Fibroblast of lung (primary cell): Measurements from ENCODE around the gene SRPK1. TPM values are rescaled to one million over a fixed set of nuclear protein-coding genes. Genes with fewer than 3 reads are reported as not detected.

ENCODE experiments used
- DNase-seq, 2 donors: peaks; one replicate each; pipeline versions ENCODE4 v3.0.0 to v3.0.0-alpha.2; 2010; ENCODE audit warnings: low read depth in 2 of 2
- H2AFZ ChIP-seq: 2 replicates; pipeline ENCODE4 v1.5.1; 2012; ENCODE audit warnings: low read length, control low read depth, inconsistent platforms
- H3K27ac ChIP-seq: 2 replicates; pipeline ENCODE4 v1.5.1; 2011; ENCODE audit warnings: low read length, control low read depth; ENCODE audit not compliant: insufficient read depth
- H3K27me3 ChIP-seq: 2 replicates; pipeline ENCODE4 v1.5.1; 2011; ENCODE audit warnings: mild to moderate bottlenecking, low read length; ENCODE audit not compliant: control insufficient read depth, insufficient read depth
- H3K36me3 ChIP-seq: 2 replicates; pipeline ENCODE4 v1.5.1; 2011; ENCODE audit warnings: low read length; ENCODE audit not compliant: control insufficient read depth, insufficient read depth
- H3K4me1 ChIP-seq: 2 replicates; pipeline ENCODE4 v1.5.1; 2011; ENCODE audit warnings: low read length; ENCODE audit not compliant: control insufficient read depth, insufficient read depth; ENCODE audit errors: extremely low read depth
- H3K4me2 ChIP-seq: 2 replicates; pipeline ENCODE4 v1.5.1; 2011; ENCODE audit warnings: low read length, control low read depth; ENCODE audit not compliant: insufficient read depth; ENCODE audit errors: extremely low read depth
- H3K4me3 ChIP-seq, 4 experiments: fragments of 200-600 bp in 1 of 4; sonication (generic) in 1 of 4; replicated peaks in 1 of 4; 2 replicates each; pipeline ENCODE4 v1.5.1; 2011 to 2016; ENCODE audit warnings: low read length in 4 of 4, low read depth in 3 of 4, mild to moderate bottlenecking in 3 of 4, control low read depth in 2 of 4, inconsistent platforms in 1 of 4, mixed read lengths in 1 of 4; ENCODE audit not compliant: insufficient read depth in 1 of 4; ENCODE audit errors: control extremely low read depth in 1 of 4
- H3K79me2 ChIP-seq: 2 replicates; pipeline ENCODE4 v1.5.1; 2012; ENCODE audit warnings: mild to moderate bottlenecking, low read length, inconsistent platforms; ENCODE audit not compliant: control insufficient read depth, insufficient read depth
- H3K9ac ChIP-seq: 2 replicates; pipeline ENCODE4 v1.5.1; 2011; ENCODE audit warnings: mild to moderate bottlenecking, low read length, control low read depth; ENCODE audit not compliant: insufficient read depth
- H3K9me3 ChIP-seq: 2 replicates; pipeline ENCODE4 v1.5.1; 2012; ENCODE audit warnings: low read depth, low read length; ENCODE audit not compliant: control insufficient read depth, insufficient read depth
- H4K20me1 ChIP-seq: 2 replicates; pipeline ENCODE4 v1.5.1; 2011; ENCODE audit warnings: low read length; ENCODE audit not compliant: control insufficient read depth, insufficient read depth; ENCODE audit errors: extremely low read depth
- EZH2 ChIP-seq: IDR thresholded peaks from 2 replicates; pipeline ENCODE4 v1.5.1; 2012; ENCODE audit warnings: low read length, control low read depth, mild to moderate bottlenecking; ENCODE audit errors: missing control alignments
- polyA plus RNA-seq, 2 donors: library from polyadenylated mRNA; depleted of rRNA in 1 of 2; stranded (reverse) in 1 of 2; unstranded in 1 of 2; fragments of >200 nt; gene quantifications; 2 replicates each; pipeline ENCODE4 v1.2.1, GENCODE V29; 2011 to 2012; ENCODE audit warnings: missing spikeins in 1 of 2
- total RNA-seq: library from RNA; depleted of rRNA; stranded (reverse); fragments of >200 nt; gene quantifications from 2 replicates; pipeline ENCODE4 v1.2.1, GENCODE V29; 2014
- TF ChIP-seq, protein P1 (sequence below), 2 donors: IDR thresholded peaks in 1 of 2; conservative IDR thresholded peaks in 1 of 2; 1 replicate in 1 of 2; 2 replicates in 1 of 2; pipeline ENCODE4 v1.5.1; 2011 to 2012; ENCODE audit warnings: low read length in 2 of 2, control low read depth in 1 of 2, inconsistent platforms in 1 of 2, low read depth in 1 of 2, mild to moderate bottlenecking in 1 of 2

The SRPK1 gene
- total and polyA plus RNA-seq, 2 donors (not counting 1 experiment from before 2014, with no cell fraction given), result 22.2 to 44.8 TPM

DNA sequence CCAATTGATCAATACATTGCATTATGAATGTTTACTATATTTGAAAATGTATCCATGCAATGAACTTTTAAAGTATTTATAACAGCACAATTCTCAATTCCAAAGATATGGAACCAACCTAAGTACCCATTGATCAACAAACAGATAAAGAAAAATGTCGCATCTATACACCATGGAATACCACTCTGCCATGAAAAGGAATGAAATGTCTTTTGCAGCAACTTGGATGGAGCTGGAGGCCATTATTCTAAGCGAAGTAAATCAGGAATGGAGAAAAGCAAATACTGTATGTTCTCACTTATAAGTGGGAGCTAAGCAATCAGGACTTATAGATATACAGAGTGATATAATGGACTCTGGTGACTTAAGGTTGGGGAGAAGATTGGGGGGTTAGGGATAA, 22.9 kb downstream of the SRPK1 start:
- Histone ChIP-seq H4K20me1 (no peaks in the 10 kb centered on the region), H3K36me3 (no peaks in the 10 kb centered on the region), H2AFZ (no peak overlapping the region), H3K27me3 (no peaks in the 10 kb centered on the region), H3K4me3 (no peak overlapping the region), H3K4me2 (no peak overlapping the region), H3K9ac (no peak overlapping the region), H3K27ac (no peak overlapping the region), H3K9me3 (no peaks in the 10 kb centered on the region), H3K4me1 (no peaks in the 10 kb centered on the region), H3K79me2 (peaks cover 20% of the 10 kb centered on the region)
- TF ChIP-seq, protein P1, sequence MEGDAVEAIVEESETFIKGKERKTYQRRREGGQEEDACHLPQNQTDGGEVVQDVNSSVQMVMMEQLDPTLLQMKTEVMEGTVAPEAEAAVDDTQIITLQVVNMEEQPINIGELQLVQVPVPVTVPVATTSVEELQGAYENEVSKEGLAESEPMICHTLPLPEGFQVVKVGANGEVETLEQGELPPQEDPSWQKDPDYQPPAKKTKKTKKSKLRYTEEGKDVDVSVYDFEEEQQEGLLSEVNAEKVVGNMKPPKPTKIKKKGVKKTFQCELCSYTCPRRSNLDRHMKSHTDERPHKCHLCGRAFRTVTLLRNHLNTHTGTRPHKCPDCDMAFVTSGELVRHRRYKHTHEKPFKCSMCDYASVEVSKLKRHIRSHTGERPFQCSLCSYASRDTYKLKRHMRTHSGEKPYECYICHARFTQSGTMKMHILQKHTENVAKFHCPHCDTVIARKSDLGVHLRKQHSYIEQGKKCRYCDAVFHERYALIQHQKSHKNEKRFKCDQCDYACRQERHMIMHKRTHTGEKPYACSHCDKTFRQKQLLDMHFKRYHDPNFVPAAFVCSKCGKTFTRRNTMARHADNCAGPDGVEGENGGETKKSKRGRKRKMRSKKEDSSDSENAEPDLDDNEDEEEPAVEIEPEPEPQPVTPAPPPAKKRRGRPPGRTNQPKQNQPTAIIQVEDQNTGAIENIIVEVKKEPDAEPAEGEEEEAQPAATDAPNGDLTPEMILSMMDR (conservative IDR thresholded peaks at IDR 0.05 in 1 of 2, IDR thresholded peaks at IDR 0.05 in 1 of 2; ENCODE audit: low read depth in 1 of 2, low read length in 2 of 2), result no peak
- no peak for TF ChIP-seq EZH2
- DNase-seq, result no peak

DNA sequence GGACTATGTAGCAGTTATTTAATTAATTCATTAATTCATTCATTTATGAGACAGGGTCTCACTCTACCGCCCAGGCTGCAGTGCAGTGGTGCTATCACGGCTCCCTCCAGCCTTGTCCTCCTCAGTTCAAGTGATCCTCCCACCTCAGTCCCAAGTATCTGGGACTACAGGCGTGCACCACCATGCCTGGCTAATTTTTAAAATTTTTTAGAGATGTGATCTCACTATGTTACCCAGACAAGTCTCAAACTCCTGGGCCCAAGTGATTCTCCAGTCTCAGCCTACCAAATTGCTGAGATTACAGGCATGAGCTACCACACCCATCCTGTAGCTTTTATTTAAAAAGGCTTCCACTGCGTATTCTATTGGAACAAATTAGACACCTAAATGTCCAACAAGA, 23.4 kb downstream of the SRPK1 start:
- Histone ChIP-seq H4K20me1 (no peaks in the 10 kb centered on the region), H3K36me3 (no peaks in the 10 kb centered on the region), H3K4me2 (no peak overlapping the region), H3K9me3 (no peaks in the 10 kb centered on the region), H3K4me1 (no peaks in the 10 kb centered on the region), H3K27ac (no peak overlapping the region), H3K4me3 (no peak overlapping the region), H3K9ac (no peak overlapping the region), H2AFZ (no peak overlapping the region), H3K27me3 (no peaks in the 10 kb centered on the region), H3K79me2 (peaks cover 20% of the 10 kb centered on the region)
- DNase-seq, result no peak
- no peak for TF ChIP-seq EZH2
- TF ChIP-seq, protein P1 (conservative IDR thresholded peaks at IDR 0.05 in 1 of 2, IDR thresholded peaks at IDR 0.05 in 1 of 2; ENCODE audit: low read depth in 1 of 2, low read length in 2 of 2), result no peak

DNA sequence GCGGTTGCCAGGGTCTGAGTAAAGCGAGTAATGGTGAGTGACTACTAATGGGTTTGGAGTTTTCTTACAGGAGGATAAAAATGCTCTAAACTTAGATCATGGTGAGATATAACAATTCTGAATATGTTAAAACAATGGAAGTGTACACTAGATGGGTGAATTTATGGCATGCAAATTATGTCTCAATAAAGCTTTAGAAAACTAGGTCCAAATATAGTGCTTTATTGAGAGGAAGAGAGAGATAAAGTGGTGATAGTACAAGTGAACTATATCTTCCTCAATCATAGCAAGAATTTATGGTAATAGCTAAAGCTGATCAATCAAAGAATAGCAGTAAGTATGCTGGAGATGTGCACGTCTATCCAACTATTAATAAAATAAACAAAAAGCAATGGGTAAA, 23.9 kb downstream of the SRPK1 start:
- Histone ChIP-seq H2AFZ (no peak overlapping the region), H3K9ac (no peak overlapping the region), H3K4me1 (no peaks in the 10 kb centered on the region), H3K27ac (no peak overlapping the region), H3K36me3 (no peaks in the 10 kb centered on the region), H4K20me1 (no peaks in the 10 kb centered on the region), H3K79me2 (peaks cover 18% of the 10 kb centered on the region), H3K9me3 (no peaks in the 10 kb centered on the region), H3K4me2 (no peak overlapping the region), H3K4me3 (no peak overlapping the region), H3K27me3 (no peaks in the 10 kb centered on the region)
- no peak for DNase-seq
- no peak for TF ChIP-seq EZH2
- TF ChIP-seq, protein P1 (conservative IDR thresholded peaks at IDR 0.05 in 1 of 2, IDR thresholded peaks at IDR 0.05 in 1 of 2; ENCODE audit: low read depth in 1 of 2, low read length in 2 of 2), result no peak
